ENCODE measurements around the gene TMEM59. TPM values are rescaled to one million over a fixed set of nuclear protein-coding genes. Genes with fewer than 3 reads are reported as not detected.

The TMEM59 gene
- total RNA-seq, 4 donors from 2014 or later: 337 to 492 (median 444) TPM

DNA sequence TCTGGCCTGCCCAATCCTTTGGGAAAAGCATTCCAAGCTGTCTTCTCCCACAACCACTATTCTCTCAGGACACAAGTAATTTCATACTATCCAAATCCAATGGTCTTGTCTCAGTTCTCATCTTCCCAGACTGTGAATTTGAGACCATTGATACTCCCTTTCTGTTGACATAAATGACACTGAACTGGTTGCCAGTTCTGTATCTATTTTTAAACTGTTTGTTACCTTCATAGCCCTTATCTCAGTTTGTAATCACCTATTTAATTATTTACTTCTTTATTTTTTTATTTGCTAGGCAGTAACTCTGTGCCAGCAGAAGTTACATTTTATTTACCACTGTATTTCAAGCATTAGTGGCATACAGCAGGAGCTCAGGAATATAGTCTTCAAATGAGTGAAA lies 24.4 kb upstream of the TMEM59 start:
- no peaks in the 10 kb centered on the region for H3K36me3 ChIP-seq
- intact Hi-C loops (cut with DNase I): no loop called here
- TF ChIP-seq, protein P1, sequence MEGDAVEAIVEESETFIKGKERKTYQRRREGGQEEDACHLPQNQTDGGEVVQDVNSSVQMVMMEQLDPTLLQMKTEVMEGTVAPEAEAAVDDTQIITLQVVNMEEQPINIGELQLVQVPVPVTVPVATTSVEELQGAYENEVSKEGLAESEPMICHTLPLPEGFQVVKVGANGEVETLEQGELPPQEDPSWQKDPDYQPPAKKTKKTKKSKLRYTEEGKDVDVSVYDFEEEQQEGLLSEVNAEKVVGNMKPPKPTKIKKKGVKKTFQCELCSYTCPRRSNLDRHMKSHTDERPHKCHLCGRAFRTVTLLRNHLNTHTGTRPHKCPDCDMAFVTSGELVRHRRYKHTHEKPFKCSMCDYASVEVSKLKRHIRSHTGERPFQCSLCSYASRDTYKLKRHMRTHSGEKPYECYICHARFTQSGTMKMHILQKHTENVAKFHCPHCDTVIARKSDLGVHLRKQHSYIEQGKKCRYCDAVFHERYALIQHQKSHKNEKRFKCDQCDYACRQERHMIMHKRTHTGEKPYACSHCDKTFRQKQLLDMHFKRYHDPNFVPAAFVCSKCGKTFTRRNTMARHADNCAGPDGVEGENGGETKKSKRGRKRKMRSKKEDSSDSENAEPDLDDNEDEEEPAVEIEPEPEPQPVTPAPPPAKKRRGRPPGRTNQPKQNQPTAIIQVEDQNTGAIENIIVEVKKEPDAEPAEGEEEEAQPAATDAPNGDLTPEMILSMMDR (IDR thresholded peaks at IDR 0.05): no peak
- TF ChIP-seq POLR2A (IDR thresholded peaks at IDR 0.05): no peak
- no peaks in the 10 kb centered on the region for H3K9me3 ChIP-seq
- no peak overlapping the region for H3K4me3 ChIP-seq (replicated peaks in 1 of 3)
- H3K27me3 ChIP-seq: no peaks in the 10 kb centered on the region
- no peak for DNase-seq
- no peaks in the 10 kb centered on the region for H3K4me1 ChIP-seq
- H3K27ac ChIP-seq: no peak overlapping the region

DNA sequence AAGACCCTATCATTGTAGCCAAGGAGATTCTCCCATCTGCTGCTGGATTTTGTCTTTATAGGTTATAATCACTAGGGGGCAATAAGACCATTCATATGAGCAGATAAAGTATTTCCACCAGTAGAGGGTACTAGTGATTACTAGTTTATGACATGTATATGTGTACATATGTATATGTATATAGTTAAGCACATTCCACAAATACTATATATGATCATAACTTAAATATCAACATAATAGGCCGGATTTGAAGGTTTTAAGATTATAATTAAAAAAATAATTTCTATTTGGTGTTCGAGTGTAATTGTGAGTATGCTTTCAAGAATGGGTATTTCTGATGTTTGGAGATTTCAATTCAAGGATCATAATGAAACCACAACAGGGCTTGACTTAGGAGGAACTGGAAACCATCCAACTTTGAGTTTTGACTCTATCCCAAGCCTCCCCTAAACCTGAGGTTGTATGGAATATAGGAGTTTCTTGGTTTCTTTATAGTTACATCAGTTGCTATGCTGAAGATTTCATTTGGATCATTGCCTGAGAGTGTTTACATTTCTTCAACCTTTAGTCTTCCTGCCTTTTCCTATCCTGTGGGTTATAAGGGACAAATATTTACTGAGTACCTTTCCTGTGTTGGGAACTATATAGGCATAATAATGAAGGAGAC lies 17.3 kb upstream of the TMEM59 start:
- WGBS, 2 donors: 52 to 53% methylated on average over 2 of the region's 2 CpGs
- intact Hi-C loops (cut with DNase I): no loop called here
- H3K27me3 ChIP-seq: no peaks in the 10 kb centered on the region

DNA sequence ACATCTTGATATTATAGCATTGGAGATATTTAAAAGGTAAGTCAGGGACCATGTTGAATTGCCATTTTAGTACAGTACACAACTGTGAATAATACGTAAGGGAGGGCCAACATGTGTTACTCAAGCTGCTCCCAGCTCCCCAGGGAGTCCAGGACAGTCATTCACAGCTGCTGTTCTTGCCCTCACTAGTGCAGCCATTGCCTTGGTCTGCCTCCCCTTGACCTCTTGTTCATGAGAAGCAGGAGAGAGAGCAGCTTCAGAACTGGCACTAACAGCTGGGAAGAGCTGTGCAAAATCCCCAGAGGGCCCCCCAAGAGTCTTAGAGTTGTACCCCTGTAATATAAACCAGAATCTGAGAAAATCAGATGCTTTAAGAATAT lies 16.8 kb upstream of the TMEM59 start:
- intact Hi-C loops (cut with DNase I): no loop called here
- no peaks in the 10 kb centered on the region for H3K4me1 ChIP-seq
- DNase-seq: no peak
- H3K9me3 ChIP-seq: no peaks in the 10 kb centered on the region
- 67 to 77% methylated on average over 1 of the region's 1 CpG for WGBS, 2 donors
- no peak overlapping the region for H3K4me3 ChIP-seq (replicated peaks in 1 of 3)
- no peak overlapping the region for H3K27ac ChIP-seq
- no peaks in the 10 kb centered on the region for H3K27me3 ChIP-seq
- TF ChIP-seq, protein P1 (IDR thresholded peaks at IDR 0.05): no peak
- no peak for TF ChIP-seq POLR2A (IDR thresholded peaks at IDR 0.05)
- H3K36me3 ChIP-seq: no peaks in the 10 kb centered on the region

More for the DNA sequence above, 17.3 kb upstream of the TMEM59 start:
- Histone ChIP-seq H3K27ac (no peak overlapping the region), H3K9me3 (no peaks in the 10 kb centered on the region), H3K4me3 (replicated peaks in 1 of 3) (no peak overlapping the region), H3K36me3 (no peaks in the 10 kb centered on the region), H3K4me1 (no peaks in the 10 kb centered on the region)
- TF ChIP-seq, protein P1 (IDR thresholded peaks at IDR 0.05): peak; percentile 21 to 76 (median 57)
- no peak for TF ChIP-seq POLR2A (IDR thresholded peaks at IDR 0.05)
- DNase-seq: no peak

DNA sequence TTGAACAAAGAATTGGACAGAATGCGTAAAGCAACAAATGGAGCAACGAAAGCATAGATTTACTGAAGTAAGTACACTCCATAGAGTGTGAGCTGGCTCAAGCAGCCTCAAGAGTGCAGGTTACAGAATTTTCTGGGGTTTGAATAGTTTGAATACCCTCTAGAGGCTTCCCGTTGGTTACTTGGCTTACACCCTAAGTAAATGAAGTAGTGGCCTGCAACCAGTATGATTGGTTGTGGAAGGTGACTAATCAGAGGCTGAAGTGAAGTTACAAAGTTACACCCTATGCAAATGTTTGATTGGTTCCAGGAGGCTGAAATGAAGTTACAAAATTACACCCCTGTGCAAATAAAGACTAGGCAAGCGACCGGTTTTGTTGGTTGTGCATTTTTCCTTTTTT lies 11.3 kb upstream of the TMEM59 start:
- Histone ChIP-seq H3K27me3 (no peaks in the 10 kb centered on the region), H3K36me3 (peaks cover 0 to 2% of the 10 kb centered on the region in 2 donors), H3K27ac (no peak overlapping the region), H3K4me1 (no peaks in the 10 kb centered on the region), H3K9me3 (no peaks in the 10 kb centered on the region), H3K4me3 (replicated peaks in 1 of 3) (no peak overlapping the region)
- intact Hi-C loops (cut with DNase I): no loop called here
- no peak for DNase-seq
- TF ChIP-seq, protein P1 (IDR thresholded peaks at IDR 0.05): no peak
- TF ChIP-seq POLR2A (IDR thresholded peaks at IDR 0.05): no peak
- 82 to 95% methylated on average over 5 of the region's 5 CpGs for WGBS, 2 donors

DNA sequence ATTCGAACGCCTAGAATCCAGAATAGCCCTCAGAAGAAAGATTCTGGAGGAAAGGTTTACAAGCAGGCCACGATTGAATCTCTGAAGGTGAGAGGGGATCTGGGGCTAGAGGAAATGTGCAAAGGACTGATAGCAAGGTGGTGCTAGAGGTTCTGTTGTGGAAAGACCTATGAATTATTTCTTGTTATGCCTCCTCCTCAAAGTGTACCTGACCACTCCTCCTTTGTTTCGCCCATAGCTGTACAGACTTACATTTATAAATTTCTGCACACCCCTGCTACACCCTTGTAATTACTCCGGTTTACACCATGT lies 1.4 kb upstream of the TMEM59 start:
- intact Hi-C loops (cut with DNase I): loop anchor here (5.0 kb wide), 1 partner anchor 107 kb away; the partner anchor contains the start of genes IFT25 and LRRC42
- no peak overlapping the region for H3K27ac ChIP-seq
- 59 to 66% methylated on average over 5 of the region's 5 CpGs for WGBS, 2 donors

More for the DNA sequence above, 1.4 kb upstream of the TMEM59 start:
- H3K4me1 ChIP-seq: peaks cover 17 to 24% of the 10 kb centered on the region in 2 donors
- H3K27me3 ChIP-seq: no peaks in the 10 kb centered on the region
- H3K36me3 ChIP-seq: peaks cover 0 to 4% of the 10 kb centered on the region in 2 donors
- H3K4me3 ChIP-seq (replicated peaks in 1 of 3): peak overlapping the region in 1 of 3 donors; percentile 28
- DNase-seq: no peak
- TF ChIP-seq, protein P1 (IDR thresholded peaks at IDR 0.05): no peak
- TF ChIP-seq POLR2A (IDR thresholded peaks at IDR 0.05): no peak
- no peaks in the 10 kb centered on the region for H3K9me3 ChIP-seq

Data from thyroid gland (tissue), 4 donors.